H9 (cell line): Measurements from ENCODE around the gene DYRK3. TPM values are rescaled to one million over a fixed set of nuclear protein-coding genes. Genes with fewer than 3 reads are reported as not detected.

ENCODE experiments used
- DNase-seq: peaks from one replicate; pipeline ENCODE4 v3.0.0-alpha.2; 2017
- H2AFZ ChIP-seq: one replicate; pipeline ENCODE4 v1.6.1; 2013; ENCODE audit warnings: mild to moderate bottlenecking, low read length, control low read depth, moderate library complexity
- H2AK5ac ChIP-seq: 2 replicates; pipeline ENCODE4 v1.6.1; 2013; ENCODE audit warnings: low read length, control low read depth, mixed read lengths; ENCODE audit not compliant: insufficient read length
- H2BK120ac ChIP-seq: one replicate; pipeline ENCODE4 v1.6.1; 2013; ENCODE audit warnings: low read depth, mild to moderate bottlenecking, low read length, control low read depth, inconsistent platforms; ENCODE audit not compliant: poor library complexity, severe bottlenecking
- H2BK12ac ChIP-seq: 2 replicates; pipeline ENCODE4 v1.6.1; 2013; ENCODE audit warnings: low read length, control low read depth, mixed read lengths, low read depth; ENCODE audit not compliant: insufficient read length
- H2BK15ac ChIP-seq: 2 replicates; pipeline ENCODE4 v1.6.1; 2013; ENCODE audit warnings: low read depth, low read length, control low read depth
- H2BK20ac ChIP-seq: one replicate; pipeline ENCODE4 v1.6.1; 2013; ENCODE audit warnings: low read depth, mild to moderate bottlenecking, low read length, control low read depth, inconsistent platforms; ENCODE audit not compliant: poor library complexity, severe bottlenecking
- H2BK5ac ChIP-seq: 2 replicates; pipeline ENCODE4 v1.6.1; 2013; ENCODE audit warnings: low read length, control low read depth, mixed read lengths; ENCODE audit not compliant: insufficient read length
- H3K14ac ChIP-seq: 2 replicates; pipeline ENCODE4 v1.6.1; 2013; ENCODE audit warnings: low read length, control low read depth; ENCODE audit not compliant: insufficient read depth
- H3K18ac ChIP-seq: 2 replicates; pipeline ENCODE4 v1.6.1; 2013; ENCODE audit warnings: low read depth, mild to moderate bottlenecking, mixed read lengths, low read length, control low read depth; ENCODE audit not compliant: insufficient read length
- H3K23ac ChIP-seq: 2 replicates; pipeline ENCODE4 v1.6.1; 2013; ENCODE audit warnings: low read length, control low read depth, mixed read lengths, low read depth; ENCODE audit not compliant: insufficient read length
- H3K23me2 ChIP-seq: 2 replicates; pipeline ENCODE4 v1.6.1; 2013; ENCODE audit warnings: low read depth, mild to moderate bottlenecking, mixed read lengths, low read length, control low read depth; ENCODE audit not compliant: insufficient read length, poor library complexity, severe bottlenecking
- H3K27ac ChIP-seq: 2 replicates; pipeline ENCODE4 v1.5.1; 2013; ENCODE audit warnings: low read length, control low read depth, mixed read lengths, low read depth; ENCODE audit not compliant: insufficient read length
- H3K27me3 ChIP-seq: 2 replicates; pipeline ENCODE4 v1.6.1; 2013; ENCODE audit warnings: low read length, control low read depth, inconsistent platforms; ENCODE audit not compliant: insufficient read depth
- H3K4ac ChIP-seq: 2 replicates; pipeline ENCODE4 v1.6.1; 2013; ENCODE audit warnings: low read depth, mild to moderate bottlenecking, control low read depth, inconsistent platforms, low read length, moderate library complexity
- H3K4me1 ChIP-seq: 2 replicates; pipeline ENCODE4 v1.6.1; 2013; ENCODE audit warnings: low read length, control low read depth, inconsistent platforms; ENCODE audit not compliant: insufficient read depth
- H3K4me2 ChIP-seq: 2 replicates; pipeline ENCODE4 v1.6.1; 2013; ENCODE audit warnings: low read length, control low read depth, mixed read lengths; ENCODE audit not compliant: insufficient read length, insufficient read depth
- H3K56ac ChIP-seq: 2 replicates; pipeline ENCODE4 v1.6.1; 2013; ENCODE audit warnings: low read depth, mild to moderate bottlenecking, mixed read lengths, low read length, control low read depth; ENCODE audit not compliant: insufficient read length
- H3K79me1 ChIP-seq: 2 replicates; pipeline ENCODE4 v1.6.1; 2013; ENCODE audit warnings: low read depth, mild to moderate bottlenecking, moderate library complexity, low read length, control low read depth, inconsistent platforms; ENCODE audit not compliant: insufficient read depth, poor library complexity, severe bottlenecking
- H3K79me2 ChIP-seq: 2 replicates; pipeline ENCODE4 v1.6.1; 2013; ENCODE audit warnings: low read length, control low read depth, inconsistent platforms; ENCODE audit not compliant: insufficient read depth
- H3K9ac ChIP-seq: 2 replicates; pipeline ENCODE4 v1.6.1; 2013; ENCODE audit warnings: low read length, control low read depth, mixed read lengths; ENCODE audit not compliant: insufficient read length; ENCODE audit errors: extremely low read depth
- H3K9me3 ChIP-seq: one replicate; pipeline ENCODE4 v1.6.1; 2013; ENCODE audit warnings: low read depth, low read length, inconsistent platforms; ENCODE audit not compliant: control insufficient read depth
- H3T11ph ChIP-seq: one replicate; pipeline ENCODE4 v1.6.1; 2013; ENCODE audit warnings: mild to moderate bottlenecking, low read length, control low read depth, inconsistent platforms
- H4K20me1 ChIP-seq: one replicate; pipeline ENCODE4 v1.6.1; 2013; ENCODE audit not compliant: control insufficient read depth, insufficient read length, insufficient read depth
- H4K5ac ChIP-seq: 2 replicates; pipeline ENCODE4 v1.6.1; 2013; ENCODE audit warnings: low read depth, mild to moderate bottlenecking, mixed read lengths, low read length, control low read depth; ENCODE audit not compliant: insufficient read length
- H4K8ac ChIP-seq: replicated peaks from 2 replicates; pipeline ENCODE4 v1.6.1; 2013; ENCODE audit warnings: low read length, control low read depth, mixed read lengths, low read depth; ENCODE audit not compliant: insufficient read length
- H4K91ac ChIP-seq: 2 replicates; pipeline ENCODE4 v1.6.1; 2013; ENCODE audit warnings: low read depth, mild to moderate bottlenecking, moderate library complexity, mixed read lengths, low read length, control low read depth; ENCODE audit not compliant: insufficient read length
- H3K27ac Mint-ChIP-seq, 3 experiments: 2 replicates in 2 of 3; 3 replicates in 1 of 3; pipeline ENCODE4 v1.8.0; 2020 to 2021; ENCODE audit warnings: mixed read lengths in 3 of 3, mild to moderate bottlenecking in 1 of 3, moderate library complexity in 1 of 3
- H3K27me3 Mint-ChIP-seq: 2 replicates; pipeline ENCODE4 v1.8.0; 2021; ENCODE audit warnings: low read depth, mild to moderate bottlenecking, moderate library complexity, mixed read lengths
- H3K36me3 Mint-ChIP-seq, 3 experiments: 2 replicates in 2 of 3; 3 replicates in 1 of 3; pipeline ENCODE4 v1.8.0; 2020 to 2021; ENCODE audit warnings: low read depth in 3 of 3, mixed read lengths in 3 of 3; ENCODE audit not compliant: insufficient read depth in 1 of 3
- H3K4me1 Mint-ChIP-seq, 2 experiments: 2 replicates each; pipeline ENCODE4 v1.8.0; 2020; ENCODE audit warnings: mixed read lengths in 2 of 2
- H3K4me3 Mint-ChIP-seq, 2 experiments: 2 replicates in 1 of 2; 3 replicates in 1 of 2; pipeline ENCODE4 v1.8.0; 2020 to 2021; ENCODE audit warnings: mild to moderate bottlenecking in 2 of 2, mixed read lengths in 2 of 2, moderate library complexity in 1 of 2
- H3K9me3 Mint-ChIP-seq, 2 experiments: 2 replicates in 1 of 2; 3 replicates in 1 of 2; pipeline ENCODE4 v1.8.0; 2020; ENCODE audit warnings: mild to moderate bottlenecking in 2 of 2, mixed read lengths in 2 of 2, moderate library complexity in 1 of 2
- CTCF ChIP-seq: fragments of 200-600 bp; sonication (generic); conservative IDR thresholded peaks from 3 replicates; pipeline ENCODE4 v1.8.0; 2021; ENCODE audit warnings: antibody characterized with exemption, mild to moderate bottlenecking
- WGBS: extraction: QIAGEN DNeasy Blood & Tissue Kit; methylation state at CpG from one replicate; pipeline ENCODE4 v1.1.7; 2013; ENCODE audit warnings: missing lambda C conversion rate, low lambda C conversion rate, mixed read lengths; ENCODE audit not compliant: insufficient read length; ENCODE audit errors: extremely low coverage; 5-methylcytosine and 5-hydroxymethylcytosine counted together
- total RNA-seq: library from RNA; stranded (reverse); gene quantifications from 2 replicates; pipeline ENCODE4 v1.2.1, GENCODE V29; 2021

DYRK3 gene
- total RNA-seq, 1 experiment from 2014 or later = 4.7 TPM

DNA sequence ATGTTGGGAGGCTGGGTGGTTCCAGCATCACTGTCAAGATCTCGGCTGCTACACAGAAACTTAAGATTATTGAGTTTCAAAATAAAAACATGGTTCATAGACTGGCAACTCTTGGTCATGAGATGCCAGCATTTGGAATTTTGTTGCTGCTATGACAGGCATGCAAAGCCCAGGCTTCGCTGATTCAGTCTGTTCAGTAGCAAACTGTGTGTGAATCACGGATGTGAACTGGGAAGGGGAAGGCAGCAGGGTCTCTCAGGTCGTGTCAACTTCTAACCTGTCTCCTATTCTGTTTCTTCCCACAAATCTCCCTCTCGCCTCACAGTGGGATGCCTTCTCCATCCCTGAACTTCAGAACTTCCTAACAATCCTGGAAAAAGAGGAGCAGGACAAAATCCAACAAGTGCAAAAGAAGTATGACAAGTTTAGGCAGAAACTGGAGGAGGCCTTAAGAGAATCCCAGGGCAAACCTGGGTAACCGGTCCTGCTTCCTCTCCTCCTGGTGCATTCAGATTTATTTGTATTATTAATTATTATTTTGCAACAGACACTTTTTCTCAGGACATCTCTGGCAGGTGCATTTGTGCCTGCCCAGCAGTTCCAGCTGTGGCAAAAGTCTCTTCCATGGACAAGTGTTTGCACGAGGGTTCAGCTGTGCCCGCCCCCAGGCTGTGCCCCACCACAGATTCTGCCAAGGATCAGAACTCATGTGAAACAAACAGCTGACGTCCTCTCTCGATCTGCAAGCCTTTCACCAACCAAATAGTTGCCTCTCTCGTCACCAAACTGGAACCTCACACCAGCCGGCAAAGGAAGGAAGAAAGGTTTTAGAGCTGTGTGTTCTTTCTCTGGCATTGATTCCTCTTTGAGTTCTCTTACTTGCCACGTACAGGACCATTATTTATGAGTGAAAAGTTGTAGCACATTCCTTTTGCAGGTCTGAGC lies 48.6 kb upstream of the DYRK3 start:
- H3K27ac Mint-ChIP-seq = no peak overlapping the region; a peak in 2 of 7 replicates
- no CpG with 5 or more reads among the region's 13 CpGs for WGBS
- no peak overlapping the region for H4K91ac ChIP-seq
- H3K23me2 ChIP-seq = no peaks in the 10 kb centered on the region
- no peaks in the 10 kb centered on the region for H4K20me1 ChIP-seq
- H3K36me3 Mint-ChIP-seq = peaks cover 2 to 4% (median 2%) of the 10 kb centered on the region in 3 experiments; a peak in 4 of 7 replicates
- H3K23ac ChIP-seq = no peak overlapping the region
- H3K56ac ChIP-seq = no peak overlapping the region
- H3K9me3 ChIP-seq = no peaks in the 10 kb centered on the region
- no peaks in the 10 kb centered on the region for H3K79me1 ChIP-seq
- no peak for DNase-seq
- no peak overlapping the region for H4K8ac ChIP-seq
- no peak overlapping the region for H2BK15ac ChIP-seq
- no peak overlapping the region for H4K5ac ChIP-seq
- H3K9me3 Mint-ChIP-seq = no peaks in the 10 kb centered on the region
- no peak overlapping the region for H3K18ac ChIP-seq
- no peak overlapping the region for H2AFZ ChIP-seq
- H2BK12ac ChIP-seq = no peak overlapping the region
- H3K27ac ChIP-seq = no peak overlapping the region
- H3K27me3 ChIP-seq = no peaks in the 10 kb centered on the region
- H3K27me3 Mint-ChIP-seq = peaks cover 3% of the 10 kb centered on the region; the same call in 1 of the 2 replicates
- TF ChIP-seq CTCF = no peak
- H3K4me2 ChIP-seq = no peak overlapping the region
- H3K4me3 Mint-ChIP-seq = no peak overlapping the region
- H2AK5ac ChIP-seq = no peak overlapping the region
- H3K9ac ChIP-seq = no peak overlapping the region
- H3K4ac ChIP-seq = no peak overlapping the region
- H2BK20ac ChIP-seq = no peak overlapping the region
- no peak overlapping the region for H2BK5ac ChIP-seq
- no peaks in the 10 kb centered on the region for H3K4me1 ChIP-seq
- H3K79me2 ChIP-seq = no peaks in the 10 kb centered on the region
- H3K4me1 Mint-ChIP-seq = peaks cover 5 to 7% of the 10 kb centered on the region in 2 experiments
- H2BK120ac ChIP-seq = no peak overlapping the region
- H3T11ph ChIP-seq = no peak overlapping the region
- no peak overlapping the region for H3K14ac ChIP-seq
